ENCODE results near the gene WDR33.

GRCh38 chr2:127672341-127673224 lies 138.4 kb downstream of the WDR33 start:
- TF ChIP-seq CTCF (IDR thresholded peaks at IDR 0.05) (no peak), POLR2A (IDR thresholded peaks at IDR 0.05; ENCODE audit: low read depth) (no peak)
